ENCODE data around the gene GALNT16.

The GALNT16 gene

GRCh38 chr14:69358233-69358963 lies 98.4 kb downstream of the GALNT16 start:
- TF ChIP-seq CTCF (conservative IDR thresholded peaks at IDR 0.05; ENCODE audit: low read depth, low read length): no peak
- Histone ChIP-seq H3K27ac (no peak overlapping the region), H3K4me3 (IDR thresholded peaks at IDR 0.05; ENCODE audit: insufficient read depth, low read depth, low read length) (no peak overlapping the region), H3K4me2 (no peak overlapping the region), H3K4me1 (ENCODE audit: low read depth, poor library complexity, severe bottlenecking) (peaks cover 30% of the 10 kb centered on the region), H3K27me3 (ENCODE audit: insufficient read depth, low read depth) (no peaks in the 10 kb centered on the region), H2AFZ (ENCODE audit: low read depth) (no peak overlapping the region), H3K36me3 (ENCODE audit: insufficient read depth) (no peaks in the 10 kb centered on the region), H4K20me1 (ENCODE audit: insufficient read depth) (no peaks in the 10 kb centered on the region), H3K79me2 (ENCODE audit: insufficient read depth, low read depth) (no peaks in the 10 kb centered on the region), H3K9ac (no peak overlapping the region)

GRCh38 chr14:69358966-69359365 lies 99.0 kb downstream of the GALNT16 start:
- H3K4me3 ChIP-seq (IDR thresholded peaks at IDR 0.05; ENCODE audit: insufficient read depth, low read depth, low read length): no peak overlapping the region
- H4K20me1 ChIP-seq (ENCODE audit: insufficient read depth): no peaks in the 10 kb centered on the region
- no peak overlapping the region for H3K9ac ChIP-seq
- no peak overlapping the region for H2AFZ ChIP-seq (ENCODE audit: low read depth)
- no peak overlapping the region for H3K4me2 ChIP-seq
- no peaks in the 10 kb centered on the region for H3K79me2 ChIP-seq (ENCODE audit: insufficient read depth, low read depth)
- no peaks in the 10 kb centered on the region for H3K27me3 ChIP-seq (ENCODE audit: insufficient read depth, low read depth)
- peaks cover 25% of the 10 kb centered on the region for H3K4me1 ChIP-seq (ENCODE audit: low read depth, poor library complexity, severe bottlenecking)
- no peak overlapping the region for H3K27ac ChIP-seq
- no peak for TF ChIP-seq CTCF (conservative IDR thresholded peaks at IDR 0.05; ENCODE audit: low read depth, low read length)
- no peaks in the 10 kb centered on the region for H3K36me3 ChIP-seq (ENCODE audit: insufficient read depth)

GRCh38 chr14:69360438-69361108 lies 100.6 kb downstream of the GALNT16 start:
- peaks cover 8% of the 10 kb centered on the region for H3K4me1 ChIP-seq (ENCODE audit: low read depth, poor library complexity, severe bottlenecking)
- H3K9ac ChIP-seq: no peak overlapping the region
- no peak overlapping the region for H3K4me2 ChIP-seq
- no peaks in the 10 kb centered on the region for H4K20me1 ChIP-seq (ENCODE audit: insufficient read depth)
- H3K79me2 ChIP-seq (ENCODE audit: insufficient read depth, low read depth): no peaks in the 10 kb centered on the region
- no peak overlapping the region for H3K27ac ChIP-seq
- H3K4me3 ChIP-seq (IDR thresholded peaks at IDR 0.05; ENCODE audit: insufficient read depth, low read depth, low read length): no peak overlapping the region
- no peaks in the 10 kb centered on the region for H3K36me3 ChIP-seq (ENCODE audit: insufficient read depth)
- H2AFZ ChIP-seq (ENCODE audit: low read depth): no peak overlapping the region
- no peak for TF ChIP-seq CTCF (conservative IDR thresholded peaks at IDR 0.05; ENCODE audit: low read depth, low read length)
- no peaks in the 10 kb centered on the region for H3K27me3 ChIP-seq (ENCODE audit: insufficient read depth, low read depth)

GRCh38 chr14:69363055-69363454 lies 103.1 kb downstream of the GALNT16 start:
- Histone ChIP-seq H3K4me1 (ENCODE audit: low read depth, poor library complexity, severe bottlenecking) (peaks cover 8% of the 10 kb centered on the region), H3K27me3 (ENCODE audit: insufficient read depth, low read depth) (no peaks in the 10 kb centered on the region), H3K4me3 (IDR thresholded peaks at IDR 0.05; ENCODE audit: insufficient read depth, low read depth, low read length) (no peak overlapping the region), H3K79me2 (ENCODE audit: insufficient read depth, low read depth) (no peaks in the 10 kb centered on the region), H4K20me1 (ENCODE audit: insufficient read depth) (no peaks in the 10 kb centered on the region), H3K36me3 (ENCODE audit: insufficient read depth) (no peaks in the 10 kb centered on the region), H2AFZ (ENCODE audit: low read depth) (no peak overlapping the region), H3K27ac (no peak overlapping the region), H3K4me2 (no peak overlapping the region), H3K9ac (no peak overlapping the region)
- no peak for TF ChIP-seq CTCF (conservative IDR thresholded peaks at IDR 0.05; ENCODE audit: low read depth, low read length)
